GM10248 (cell line): ENCODE results near the gene SELPLG.

Experiments used
- CTCF ChIA-PET: fragments of 300-600 bp; sonication (Branson Sonifier 250); formaldehyde crosslinking; extraction: SDS; loops from one replicate; lab custom pipeline; 2021; ENCODE audit warnings: antibody characterized with exemption; lab: Yijun Ruan, JAX
- POLR2A ChIA-PET: fragments of 350-650 bp; sonication (Branson Sonifier 250); formaldehyde crosslinking; extraction: SDS; loops from one replicate; lab custom pipeline; 2020; ENCODE audit warnings: antibody characterized with exemption; lab: Yijun Ruan, JAX
- DNase-seq: peaks from one replicate; pipeline ENCODE4 v3.0.0; 2012; ENCODE audit errors: extremely low spot score
- CTCF ChIP-seq: IDR thresholded peaks from 2 replicates; pipeline ENCODE4 v1.5.1; 2012; ENCODE audit warnings: mild to moderate bottlenecking, low read depth; ENCODE audit errors: extremely low read depth, missing control alignments, control extremely low read depth

SELPLG gene

DNA sequence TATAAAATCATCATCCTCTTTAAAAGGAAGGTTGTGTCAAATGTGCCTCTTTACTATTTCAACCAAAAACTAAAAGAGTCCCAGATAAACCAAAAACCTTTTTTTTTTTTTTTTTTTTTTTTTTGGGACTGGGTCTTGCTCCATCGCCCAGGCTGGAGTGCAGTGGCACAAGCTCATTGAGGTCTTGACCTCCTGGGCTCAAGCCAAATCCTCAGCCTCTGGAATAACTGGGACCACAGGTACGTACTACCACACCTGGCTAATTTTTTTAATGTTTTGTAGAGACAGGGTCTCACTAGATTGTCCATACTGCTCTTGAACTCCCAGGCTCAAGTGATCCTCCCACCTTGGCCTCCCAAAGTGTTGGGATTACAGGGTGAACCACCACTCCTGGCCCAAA lies 16.4 kb upstream of the SELPLG start:
- no peak for DNase-seq
- no peak for TF ChIP-seq CTCF
- CTCF ChIA-PET: interaction anchor here (1.2 to 5.5 kb wide), 4 partner anchors 14 to 154 kb away, joined by 4 to 31 read pairs (median 10); no protein-coding TSS in a partner anchor
- POLR2A ChIA-PET: no interaction called here

DNA sequence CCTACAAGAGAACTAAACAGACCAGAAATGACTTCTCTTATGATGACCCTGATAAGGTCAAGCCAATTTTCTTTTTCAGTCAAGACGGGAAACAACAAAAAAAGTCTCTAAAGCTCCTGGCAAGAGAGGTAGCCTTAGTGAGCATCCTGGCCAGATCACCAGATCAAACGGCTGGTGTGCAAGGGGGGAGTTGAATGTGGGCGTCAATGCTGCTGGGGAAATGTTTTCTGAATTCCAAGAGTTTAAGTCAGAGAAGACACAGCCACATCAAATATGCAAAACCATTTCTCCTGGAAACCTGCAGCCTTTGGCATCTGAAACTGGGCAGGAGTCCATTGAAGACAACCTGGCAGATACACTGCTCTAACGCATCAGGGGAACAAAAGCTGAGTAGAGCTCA lies 16.0 kb upstream of the SELPLG start:
- POLR2A ChIA-PET: interaction anchor here (0.9 kb wide), 1 partner anchor 14 kb away, joined by 3 read pairs; no protein-coding TSS in a partner anchor
- CTCF ChIA-PET: interaction anchor here (0.7 to 4.0 kb wide), 5 partner anchors 15 to 155 kb away, joined by 3 to 15 read pairs (median 4); no protein-coding TSS in a partner anchor
- DNase-seq: no peak
- TF ChIP-seq CTCF: no peak

DNA sequence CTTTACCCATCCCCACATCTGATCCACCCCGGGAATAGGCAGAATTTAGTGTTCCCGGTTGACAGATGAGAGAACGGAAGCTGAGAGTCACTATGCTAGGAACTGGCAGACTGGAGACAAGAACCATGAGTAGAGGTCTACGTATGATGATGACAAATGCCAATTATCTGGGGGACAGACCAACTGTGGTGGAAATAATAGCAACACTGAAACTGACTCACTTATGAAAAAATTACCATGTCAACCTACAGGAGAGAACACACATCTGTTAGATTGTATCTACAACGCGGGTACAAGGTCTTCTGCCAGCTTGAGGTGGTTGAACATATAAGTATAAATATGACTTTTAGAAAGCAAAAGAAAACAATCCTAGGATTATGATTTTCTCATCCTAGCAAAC lies 15.4 kb upstream of the SELPLG start:
- ChIA-PET CTCF (interaction anchor here (0.7 to 1.2 kb wide), 3 partner anchors 15 to 31 kb away, joined by 3 to 4 read pairs (median 3); no protein-coding TSS in a partner anchor), POLR2A (interaction anchor here (0.9 kb wide), 1 partner anchor 14 kb away, joined by 3 read pairs; no protein-coding TSS in a partner anchor)
- no peak for TF ChIP-seq CTCF
- DNase-seq: no peak

DNA sequence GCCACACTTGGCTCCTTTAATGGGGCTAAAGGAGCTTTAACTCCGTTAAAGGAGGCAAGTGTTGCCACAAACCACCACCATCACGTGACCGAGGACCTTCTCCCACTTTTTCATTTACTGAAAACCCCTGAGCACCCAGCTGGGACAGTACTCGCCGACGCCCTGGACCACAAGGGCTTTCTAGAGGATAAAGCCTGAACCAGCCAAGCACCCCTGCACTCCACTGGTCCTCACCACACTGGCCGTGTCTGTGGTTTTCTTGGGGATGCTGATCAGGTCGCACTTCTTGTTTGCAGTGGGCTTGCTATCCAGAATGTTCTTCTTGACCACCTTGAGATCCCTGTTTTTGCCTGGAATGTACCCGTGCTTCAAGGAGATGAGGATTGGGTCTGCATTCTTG lies 14.7 kb upstream of the SELPLG start:
- no peak for DNase-seq
- POLR2A ChIA-PET: no interaction called here
- no peak for TF ChIP-seq CTCF
- CTCF ChIA-PET: interaction anchor here (1.2 to 1.9 kb wide), 2 partner anchors 13 to 16 kb away, joined by 4 to 6 read pairs; no protein-coding TSS in a partner anchor

- no peak for DNase-seq
- ChIA-PET CTCF (interaction anchor here (1.2 to 2.6 kb wide), 4 partner anchors 12 to 157 kb away, joined by 3 to 15 read pairs (median 5); no protein-coding TSS in a partner anchor), POLR2A (no interaction called here)
- no peak for TF ChIP-seq CTCF
Measured at GRCh38 chr12:108647585-108648287, 14.0 kb upstream of the SELPLG start.

GRCh38 chr12:108646600-108647579 lies 13.2 kb upstream of the SELPLG start:
- TF ChIP-seq CTCF: no peak
- DNase-seq: no peak
- ChIA-PET CTCF (interaction anchor here (1.2 to 2.6 kb wide), 5 partner anchors 12 to 157 kb away, joined by 3 to 15 read pairs (median 6); no protein-coding TSS in a partner anchor), POLR2A (interaction anchor here (1.0 kb wide), 1 partner anchor 11 kb away, joined by 3 read pairs; no protein-coding TSS in a partner anchor)
